ENCODE data around the gene ITGA4.

Gene ITGA4

GRCh38 chr2:181517685-181518301 is 60.6 kb downstream of the ITGA4 start:
- no peak for DNase-seq

GRCh38 chr2:181520253-181520652 is 63.1 kb downstream of the ITGA4 start:
- DNase-seq, result no peak

- DNase-seq, result no peak
These were observed 66.6 kb downstream of the ITGA4 start for GRCh38 chr2:181523756-181524155.

GRCh38 chr2:181526014-181526413 is 68.8 kb downstream of the ITGA4 start:
- no peak for DNase-seq

GRCh38 chr2:181527058-181527457 is 69.9 kb downstream of the ITGA4 start:
- DNase-seq, result no peak

GRCh38 chr2:181528441-181528840 is 71.3 kb downstream of the ITGA4 start:
- no peak for DNase-seq

GRCh38 chr2:181536730-181537129 is 79.5 kb downstream of the ITGA4 start:
- no peak for DNase-seq

GRCh38 chr2:181540421-181540820 is 83.2 kb downstream of the ITGA4 start:
- DNase-seq, result no peak

- no peak for DNase-seq
These were observed 85.0 kb downstream of the ITGA4 start for GRCh38 chr2:181542170-181542569.

- DNase-seq, result no peak
These were observed 88.9 kb downstream of the ITGA4 start for GRCh38 chr2:181546086-181546485.

GRCh38 chr2:181552808-181553207 is 95.6 kb downstream of the ITGA4 start:
- no peak for DNase-seq

- no peak for DNase-seq
These were observed 96.1 kb downstream of the ITGA4 start for GRCh38 chr2:181553244-181553643.

GRCh38 chr2:181554061-181554830 is 97.1 kb downstream of the ITGA4 start:
- no peak for DNase-seq

GRCh38 chr2:181558371-181558770 is 101.2 kb downstream of the ITGA4 start:
- no peak for DNase-seq

GRCh38 chr2:181563101-181563692 is 106.0 kb downstream of the ITGA4 start:
- no peak for DNase-seq

- no peak for DNase-seq
These were observed 109.3 kb downstream of the ITGA4 start for GRCh38 chr2:181566334-181567032.

GRCh38 chr2:181570059-181570458 is 112.9 kb downstream of the ITGA4 start:
- no peak for DNase-seq

GRCh38 chr2:181570833-181571661 is 113.9 kb downstream of the ITGA4 start:
- DNase-seq, result peak; percentile 56

GRCh38 chr2:181573140-181573736 is 116.1 kb downstream of the ITGA4 start:
- DNase-seq, result peak; percentile 71

- no peak for DNase-seq
These were observed 117.1 kb downstream of the ITGA4 start for GRCh38 chr2:181574321-181574720.

- DNase-seq, result no peak
These were observed 118.0 kb downstream of the ITGA4 start for GRCh38 chr2:181575024-181575649.

GRCh38 chr2:181575650-181576025 is 118.5 kb downstream of the ITGA4 start:
- peak; percentile 18 for DNase-seq
